MM.1S (cell line): ENCODE data around the gene CLEC2B.

Experiments used
- DNase-seq: peaks from one replicate; pipeline ENCODE4 v3.0.0-alpha.2; 2015
- H2AFZ ChIP-seq: fragments of 300-600 bp; sonication (generic); 2 replicates; pipeline ENCODE4 v1.6.0; 2016; ENCODE audit warnings: antibody characterized with exemption, low read length
- H3F3A ChIP-seq: fragments of 300-600 bp; sonication (generic); 2 replicates; pipeline ENCODE4 v1.6.1; 2016; ENCODE audit warnings: mild to moderate bottlenecking, antibody characterized with exemption, low read length, moderate library complexity, mixed read lengths; ENCODE audit not compliant: insufficient read depth
- H3K27ac ChIP-seq: fragments of 300-600 bp; sonication (generic); 2 replicates; pipeline ENCODE4 v1.5.1; 2016; ENCODE audit warnings: mild to moderate bottlenecking, low read length
- H3K27me3 ChIP-seq: fragments of 300-600 bp; sonication (generic); replicated peaks from 2 replicates; pipeline ENCODE4 v1.6.0; 2016; ENCODE audit warnings: low read length; ENCODE audit not compliant: insufficient read depth
- H3K36me3 ChIP-seq: fragments of 300-600 bp; sonication (generic); replicated peaks from 2 replicates; pipeline ENCODE4 v1.6.1; 2016; ENCODE audit warnings: mild to moderate bottlenecking, low read length, mixed read lengths; ENCODE audit not compliant: insufficient read depth
- H3K4me1 ChIP-seq: fragments of 300-600 bp; sonication (generic); 2 replicates; pipeline ENCODE4 v1.6.1; 2016; ENCODE audit warnings: low read length, mixed read lengths
- H3K4me2 ChIP-seq: fragments of 300-600 bp; sonication (generic); 2 replicates; pipeline ENCODE4 v1.6.0; 2016; ENCODE audit warnings: low read depth, low read length
- H3K4me3 ChIP-seq: fragments of 300-600 bp; sonication (generic); 2 replicates; pipeline ENCODE4 v1.5.1; 2016; ENCODE audit warnings: low read length, mixed read lengths
- H3K79me2 ChIP-seq: fragments of 300-600 bp; sonication (generic); 2 replicates; pipeline ENCODE4 v1.6.1; 2016; ENCODE audit warnings: mixed run types, low read length, mixed read lengths
- H3K9ac ChIP-seq: fragments of 300-600 bp; sonication (generic); 2 replicates; pipeline ENCODE4 v1.6.1; 2016; ENCODE audit warnings: low read length, mixed read lengths
- H3K9me2 ChIP-seq: fragments of 300-600 bp; sonication (generic); replicated peaks from 2 replicates; pipeline ENCODE4 v1.6.1; 2016; ENCODE audit warnings: mild to moderate bottlenecking, low read length, mixed read lengths; ENCODE audit not compliant: insufficient read depth
- H3K9me3 ChIP-seq: fragments of 300-600 bp; sonication (generic); replicated peaks from 2 replicates; pipeline ENCODE4 v1.6.1; 2016; ENCODE audit warnings: mild to moderate bottlenecking, low read length, mixed read lengths; ENCODE audit not compliant: insufficient read depth
- H4K20me1 ChIP-seq: fragments of 300-600 bp; sonication (generic); 2 replicates; pipeline ENCODE4 v1.6.1; 2016; ENCODE audit warnings: mild to moderate bottlenecking, low read length, moderate library complexity, mixed read lengths; ENCODE audit not compliant: insufficient read depth
- CTCF ChIP-seq: fragments of 300-600 bp; sonication (generic); IDR thresholded peaks from 2 replicates; pipeline ENCODE4 v1.5.1; 2016; ENCODE audit warnings: antibody characterized with exemption, low read length, mixed read lengths
- EZH2 ChIP-seq: fragments of 300-600 bp; sonication (generic); optimal IDR thresholded peaks from 2 replicates; pipeline ENCODE3; 2017; ENCODE audit warnings: low read depth, mild to moderate bottlenecking, antibody characterized with exemption, low read length, mixed read lengths
- EZH2phosphoT487 ChIP-seq: fragments of 300-600 bp; sonication (generic); IDR thresholded peaks from 2 replicates; pipeline ENCODE4 v1.6.1; 2018; ENCODE audit warnings: antibody characterized with exemption, low read length

Gene CLEC2B

GRCh38 chr12:9902539-9903228 is 33.5 kb upstream of the CLEC2B start:
- Histone ChIP-seq H3K27me3 (no peaks in the 10 kb centered on the region), H3F3A (no peaks in the 10 kb centered on the region), H3K27ac (no peak overlapping the region), H3K9me2 (no peaks in the 10 kb centered on the region), H3K79me2 (no peaks in the 10 kb centered on the region), H3K36me3 (no peaks in the 10 kb centered on the region), H3K9me3 (no peaks in the 10 kb centered on the region), H4K20me1 (no peaks in the 10 kb centered on the region), H3K4me1 (no peaks in the 10 kb centered on the region), H3K4me2 (no peak overlapping the region), H3K9ac (no peak overlapping the region), H2AFZ (no peak overlapping the region), H3K4me3 (no peak overlapping the region)
- TF ChIP-seq EZH2phosphoT487, result no peak
- TF ChIP-seq CTCF, result no peak
- TF ChIP-seq EZH2, result no peak
- DNase-seq, result no peak

- Histone ChIP-seq H3F3A (no peaks in the 10 kb centered on the region), H3K79me2 (no peaks in the 10 kb centered on the region), H3K27me3 (no peaks in the 10 kb centered on the region), H3K36me3 (no peaks in the 10 kb centered on the region), H3K9me3 (no peaks in the 10 kb centered on the region), H3K9ac (no peak overlapping the region), H4K20me1 (no peaks in the 10 kb centered on the region), H3K4me1 (no peaks in the 10 kb centered on the region), H3K9me2 (no peaks in the 10 kb centered on the region), H2AFZ (no peak overlapping the region), H3K4me2 (no peak overlapping the region), H3K4me3 (no peak overlapping the region), H3K27ac (no peak overlapping the region)
- TF ChIP-seq CTCF (no peak), EZH2phosphoT487 (no peak), EZH2 (no peak)
- DNase-seq, result no peak
These were observed 31.8 kb upstream of the CLEC2B start for GRCh38 chr12:9900930-9901329.

GRCh38 chr12:9899209-9899608 is 30.1 kb upstream of the CLEC2B start:
- Histone ChIP-seq H3F3A (no peaks in the 10 kb centered on the region), H3K4me3 (no peak overlapping the region), H3K4me2 (no peak overlapping the region), H2AFZ (no peak overlapping the region), H3K36me3 (no peaks in the 10 kb centered on the region), H3K79me2 (no peaks in the 10 kb centered on the region), H3K4me1 (no peaks in the 10 kb centered on the region), H3K9me3 (no peaks in the 10 kb centered on the region), H3K27ac (no peak overlapping the region), H3K9ac (no peak overlapping the region), H3K27me3 (no peaks in the 10 kb centered on the region), H3K9me2 (no peaks in the 10 kb centered on the region), H4K20me1 (no peaks in the 10 kb centered on the region)
- DNase-seq, result no peak
- no peak for TF ChIP-seq EZH2phosphoT487

GRCh38 chr12:9897535-9897934 is 28.4 kb upstream of the CLEC2B start:
- Histone ChIP-seq H3K9me2 (no peaks in the 10 kb centered on the region), H3K36me3 (no peaks in the 10 kb centered on the region), H2AFZ (no peak overlapping the region), H3K4me1 (no peaks in the 10 kb centered on the region), H3K27ac (no peak overlapping the region), H4K20me1 (no peaks in the 10 kb centered on the region), H3K27me3 (no peaks in the 10 kb centered on the region), H3K4me2 (no peak overlapping the region), H3K4me3 (no peak overlapping the region), H3K9me3 (no peaks in the 10 kb centered on the region), H3F3A (no peaks in the 10 kb centered on the region), H3K79me2 (no peaks in the 10 kb centered on the region), H3K9ac (no peak overlapping the region)
- TF ChIP-seq EZH2phosphoT487, result no peak
- no peak for TF ChIP-seq CTCF
- TF ChIP-seq EZH2, result no peak
- no peak for DNase-seq
